ENCODE results near the gene RALGPS2.

Gene RALGPS2

DNA sequence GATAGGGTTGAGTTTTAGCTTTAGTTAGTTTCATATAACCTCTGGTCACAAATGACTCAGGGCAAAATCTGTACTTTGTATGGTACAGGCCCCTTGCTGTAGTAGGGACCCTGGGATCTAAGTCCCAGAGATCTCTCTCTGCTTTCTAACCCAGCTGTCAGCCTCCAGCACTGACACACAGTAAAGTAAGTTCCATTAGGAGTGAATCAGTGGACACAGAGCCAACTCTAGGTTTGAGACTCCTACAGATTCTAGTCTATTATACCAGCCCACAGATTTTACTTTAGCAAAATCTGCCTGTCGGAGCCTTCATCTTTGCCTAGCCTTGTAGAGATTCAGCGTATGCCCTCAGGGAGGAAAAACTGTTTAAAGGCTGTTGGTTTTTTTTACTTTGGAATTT lies 93.4 kb downstream of the RALGPS2 start:
- Histone ChIP-seq H3K36me3 (peaks cover 21% of the 10 kb centered on the region), H3K27me3 (no peaks in the 10 kb centered on the region), H3K9me3 (no peaks in the 10 kb centered on the region), H3K4me1 (ENCODE audit: control insufficient read depth in 1 of 2, insufficient read depth in 1 of 2, low read depth in 1 of 2, low read length in 1 of 2) (no peaks in the 10 kb centered on the region), H3K4me3 (ENCODE audit: low read depth in 1 of 2, low read length in 1 of 2) (no peak overlapping the region), H3K27ac (no peak overlapping the region)
- TF ChIP-seq CTCF (IDR thresholded peaks at IDR 0.05): no peak

- H3K4me3 ChIP-seq (ENCODE audit: low read depth in 1 of 2, low read length in 1 of 2): no peak overlapping the region
- no peaks in the 10 kb centered on the region for H3K27me3 ChIP-seq
- H3K9me3 ChIP-seq: no peaks in the 10 kb centered on the region
- H3K27ac ChIP-seq: no peak overlapping the region
- H3K36me3 ChIP-seq: peaks cover 23% of the 10 kb centered on the region
- no peak for TF ChIP-seq CTCF (IDR thresholded peaks at IDR 0.05)
- no peaks in the 10 kb centered on the region for H3K4me1 ChIP-seq (ENCODE audit: control insufficient read depth in 1 of 2, insufficient read depth in 1 of 2, low read depth in 1 of 2, low read length in 1 of 2)
Observed at GRCh38 chr1:178819123-178819522, 94.1 kb downstream of the RALGPS2 start.

- Histone ChIP-seq H3K36me3 (peaks cover 23% of the 10 kb centered on the region), H3K9me3 (no peaks in the 10 kb centered on the region), H3K27me3 (no peaks in the 10 kb centered on the region), H3K4me3 (ENCODE audit: low read depth in 1 of 2, low read length in 1 of 2) (no peak overlapping the region), H3K27ac (no peak overlapping the region), H3K4me1 (ENCODE audit: control insufficient read depth in 1 of 2, insufficient read depth in 1 of 2, low read depth in 1 of 2, low read length in 1 of 2) (no peaks in the 10 kb centered on the region)
- no peak for TF ChIP-seq CTCF (IDR thresholded peaks at IDR 0.05)
Observed at GRCh38 chr1:178821134-178821866, 96.3 kb downstream of the RALGPS2 start.

DNA sequence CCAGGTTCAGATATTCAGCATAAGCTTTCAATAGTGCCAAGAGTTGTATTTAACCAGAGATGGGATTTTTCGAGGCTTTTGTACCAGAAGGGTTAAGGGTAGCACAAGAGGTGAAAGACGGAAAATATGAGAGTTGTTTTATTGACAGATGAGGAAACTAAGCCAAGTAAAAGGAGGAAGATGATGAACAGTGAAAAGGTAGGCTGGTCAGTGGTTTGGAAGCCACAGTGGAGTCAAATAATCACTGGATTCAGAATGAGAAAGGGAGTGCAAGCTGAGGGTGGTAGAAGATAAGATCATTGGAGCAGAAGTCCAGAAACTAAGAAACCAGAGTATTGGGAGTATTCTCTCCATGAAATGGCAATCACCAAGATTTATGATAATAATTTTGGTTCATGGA lies 100.1 kb downstream of the RALGPS2 start:
- no peak for TF ChIP-seq CTCF (IDR thresholded peaks at IDR 0.05)
- no peaks in the 10 kb centered on the region for H3K9me3 ChIP-seq
- H3K27me3 ChIP-seq: no peaks in the 10 kb centered on the region
- no peak overlapping the region for H3K27ac ChIP-seq
- no peaks in the 10 kb centered on the region for H3K4me1 ChIP-seq (ENCODE audit: control insufficient read depth in 1 of 2, insufficient read depth in 1 of 2, low read depth in 1 of 2, low read length in 1 of 2)
- H3K4me3 ChIP-seq (ENCODE audit: low read depth in 1 of 2, low read length in 1 of 2): no peak overlapping the region
- peaks cover 14% of the 10 kb centered on the region for H3K36me3 ChIP-seq

- Histone ChIP-seq H3K27ac (no peak overlapping the region), H3K4me3 (ENCODE audit: low read depth in 1 of 2, low read length in 1 of 2) (no peak overlapping the region), H3K9me3 (no peaks in the 10 kb centered on the region), H3K4me1 (ENCODE audit: control insufficient read depth in 1 of 2, insufficient read depth in 1 of 2, low read depth in 1 of 2, low read length in 1 of 2) (no peaks in the 10 kb centered on the region), H3K36me3 (no peaks in the 10 kb centered on the region), H3K27me3 (no peaks in the 10 kb centered on the region)
- no peak for TF ChIP-seq CTCF (IDR thresholded peaks at IDR 0.05)
Observed at GRCh38 chr1:178844436-178844835, 119.4 kb downstream of the RALGPS2 start.

Data from neutrophil (primary cell).